D721Med (cell line): ENCODE measurements around the gene TFF2.

Experiments used
- DNase-seq: peaks from one replicate; pipeline ENCODE4 v3.0.0; 2011; ENCODE audit warnings: low spot score; ENCODE audit not compliant: insufficient read length
- FAIRE-seq: peaks from 2 replicates; lab custom pipeline; 2011; peaks lifted over from hg19 to GRCh38; lab: Jason Lieb, UNC
- TF ChIP-seq, protein P1 (sequence below): IDR thresholded peaks from 2 replicates; pipeline ENCODE4 v1.5.1; 2012; ENCODE audit warnings: mild to moderate bottlenecking, control low read depth; ENCODE audit not compliant: insufficient read depth; ENCODE audit errors: missing control alignments

Gene TFF2

DNA sequence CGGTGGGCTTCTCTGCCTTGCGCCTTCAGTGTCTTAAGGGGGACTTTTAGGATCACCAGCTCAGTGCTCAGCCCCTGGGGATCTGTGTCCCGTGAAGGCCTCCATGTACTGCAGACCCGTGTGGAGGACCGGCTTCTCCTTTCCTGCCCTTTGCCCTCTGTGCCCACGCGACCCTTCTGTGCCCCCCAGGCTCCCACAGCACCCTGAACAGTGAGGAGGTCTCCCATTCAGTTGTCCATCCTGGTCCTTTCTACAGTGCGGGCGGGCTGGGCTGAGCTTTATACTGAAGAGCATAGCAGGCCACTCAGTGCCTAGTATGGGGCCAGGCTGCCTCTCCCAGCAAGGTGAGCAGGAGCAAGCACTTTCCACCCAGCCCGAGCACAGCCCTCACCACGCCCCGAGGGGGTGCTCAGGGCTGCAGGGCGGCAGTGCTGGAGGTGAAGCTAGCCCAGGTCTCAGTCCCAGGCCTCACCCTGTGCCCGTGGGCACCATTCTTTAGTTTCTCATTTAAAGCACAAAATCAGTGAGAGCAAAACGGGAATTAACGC is 23.2 kb upstream of the TFF2 start:
- FAIRE-seq (no peak), DNase-seq (no peak)
- TF ChIP-seq, protein P1, sequence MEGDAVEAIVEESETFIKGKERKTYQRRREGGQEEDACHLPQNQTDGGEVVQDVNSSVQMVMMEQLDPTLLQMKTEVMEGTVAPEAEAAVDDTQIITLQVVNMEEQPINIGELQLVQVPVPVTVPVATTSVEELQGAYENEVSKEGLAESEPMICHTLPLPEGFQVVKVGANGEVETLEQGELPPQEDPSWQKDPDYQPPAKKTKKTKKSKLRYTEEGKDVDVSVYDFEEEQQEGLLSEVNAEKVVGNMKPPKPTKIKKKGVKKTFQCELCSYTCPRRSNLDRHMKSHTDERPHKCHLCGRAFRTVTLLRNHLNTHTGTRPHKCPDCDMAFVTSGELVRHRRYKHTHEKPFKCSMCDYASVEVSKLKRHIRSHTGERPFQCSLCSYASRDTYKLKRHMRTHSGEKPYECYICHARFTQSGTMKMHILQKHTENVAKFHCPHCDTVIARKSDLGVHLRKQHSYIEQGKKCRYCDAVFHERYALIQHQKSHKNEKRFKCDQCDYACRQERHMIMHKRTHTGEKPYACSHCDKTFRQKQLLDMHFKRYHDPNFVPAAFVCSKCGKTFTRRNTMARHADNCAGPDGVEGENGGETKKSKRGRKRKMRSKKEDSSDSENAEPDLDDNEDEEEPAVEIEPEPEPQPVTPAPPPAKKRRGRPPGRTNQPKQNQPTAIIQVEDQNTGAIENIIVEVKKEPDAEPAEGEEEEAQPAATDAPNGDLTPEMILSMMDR, result no peak

GRCh38 chr21:42373196-42373907 is 22.6 kb upstream of the TFF2 start:
- TF ChIP-seq, protein P1, result no peak
- DNase-seq (no peak), FAIRE-seq (no peak)

- DNase-seq (no peak), FAIRE-seq (no peak)
- TF ChIP-seq, protein P1, result no peak
Measured at GRCh38 chr21:42370894-42371654, 20.3 kb upstream of the TFF2 start.

DNA sequence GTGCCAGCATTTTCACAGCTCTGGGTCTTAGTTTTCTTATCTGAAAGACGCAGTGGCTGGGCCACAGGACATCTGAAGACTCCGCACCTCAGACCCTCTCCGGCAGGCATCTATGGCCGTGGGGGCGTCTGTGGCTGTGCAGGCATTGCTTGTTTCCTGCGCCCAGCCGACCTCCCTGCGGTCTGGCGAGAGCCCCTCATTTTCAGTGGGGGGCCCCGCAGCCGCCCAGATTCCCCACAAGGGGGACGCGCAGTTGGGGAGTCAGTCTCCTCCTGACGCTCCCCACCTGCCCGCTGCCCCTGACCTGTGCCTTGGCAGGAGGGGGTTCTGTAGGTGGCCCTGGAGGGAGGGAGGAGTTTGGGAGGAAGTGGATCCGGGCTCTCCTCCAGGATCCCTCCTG is 19.0 kb upstream of the TFF2 start:
- FAIRE-seq (no peak), DNase-seq (no peak)
- TF ChIP-seq, protein P1, result no peak

- DNase-seq (no peak), FAIRE-seq (no peak)
- TF ChIP-seq, protein P1, result no peak
Measured at GRCh38 chr21:42367367-42368165, 16.8 kb upstream of the TFF2 start.

GRCh38 chr21:42366292-42367010 is 15.7 kb upstream of the TFF2 start, which contains the start of gene TFF1:
Gene TFF1 (minus strand): TSS chr21:42366535. CDS start chr21:42366495, 40 bp downstream.
- TF ChIP-seq, protein P1, result no peak
- DNase-seq, result no peak
- FAIRE-seq, result no peak
